Measurements from ENCODE around the gene OPCML.

- TF ChIP-seq CTCF (IDR thresholded peaks at IDR 0.05; ENCODE audit: low read length) (no peak), EZH2phosphoT487 (IDR thresholded peaks at IDR 0.05; ENCODE audit: low read length) (no peak), EZH2 (optimal IDR thresholded peaks at IDR 0.05; ENCODE audit: low read depth, low read length) (no peak)
Measured at GRCh38 chr11:133291780-133292179, 240.5 kb downstream of the OPCML start.
